AG09309 (cell line): ENCODE results near the gene STK32B.
"Not testable (repeated sequence)": the region's sequence is repeated elsewhere in the genome, so short reads cannot be mapped to it uniquely, and the experiment has no call there.

Source experiments
- DNase-seq: peaks from one replicate; pipeline ENCODE4 v3.0.0-alpha.2; 2010; ENCODE audit warnings: low read depth
- H3K4me3 ChIP-seq: 2 replicates; pipeline ENCODE4 v1.5.1; 2011; ENCODE audit warnings: mild to moderate bottlenecking, low read depth, low read length, moderate library complexity; ENCODE audit not compliant: control insufficient read depth
- TF ChIP-seq, protein P1 (sequence below): IDR thresholded peaks from 2 replicates; pipeline ENCODE4 v1.5.1; 2011; ENCODE audit warnings: mild to moderate bottlenecking, low read depth, low read length, inconsistent platforms; ENCODE audit not compliant: insufficient read depth, control insufficient read depth; ENCODE audit errors: missing control alignments

The STK32B gene

GRCh38 chr4:5052726-5053425 lies 1.6 kb downstream of the STK32B start:
- DNase-seq, result no peak
- H3K4me3 ChIP-seq, result no peak overlapping the region
- TF ChIP-seq, protein P1, sequence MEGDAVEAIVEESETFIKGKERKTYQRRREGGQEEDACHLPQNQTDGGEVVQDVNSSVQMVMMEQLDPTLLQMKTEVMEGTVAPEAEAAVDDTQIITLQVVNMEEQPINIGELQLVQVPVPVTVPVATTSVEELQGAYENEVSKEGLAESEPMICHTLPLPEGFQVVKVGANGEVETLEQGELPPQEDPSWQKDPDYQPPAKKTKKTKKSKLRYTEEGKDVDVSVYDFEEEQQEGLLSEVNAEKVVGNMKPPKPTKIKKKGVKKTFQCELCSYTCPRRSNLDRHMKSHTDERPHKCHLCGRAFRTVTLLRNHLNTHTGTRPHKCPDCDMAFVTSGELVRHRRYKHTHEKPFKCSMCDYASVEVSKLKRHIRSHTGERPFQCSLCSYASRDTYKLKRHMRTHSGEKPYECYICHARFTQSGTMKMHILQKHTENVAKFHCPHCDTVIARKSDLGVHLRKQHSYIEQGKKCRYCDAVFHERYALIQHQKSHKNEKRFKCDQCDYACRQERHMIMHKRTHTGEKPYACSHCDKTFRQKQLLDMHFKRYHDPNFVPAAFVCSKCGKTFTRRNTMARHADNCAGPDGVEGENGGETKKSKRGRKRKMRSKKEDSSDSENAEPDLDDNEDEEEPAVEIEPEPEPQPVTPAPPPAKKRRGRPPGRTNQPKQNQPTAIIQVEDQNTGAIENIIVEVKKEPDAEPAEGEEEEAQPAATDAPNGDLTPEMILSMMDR, result no peak

DNA sequence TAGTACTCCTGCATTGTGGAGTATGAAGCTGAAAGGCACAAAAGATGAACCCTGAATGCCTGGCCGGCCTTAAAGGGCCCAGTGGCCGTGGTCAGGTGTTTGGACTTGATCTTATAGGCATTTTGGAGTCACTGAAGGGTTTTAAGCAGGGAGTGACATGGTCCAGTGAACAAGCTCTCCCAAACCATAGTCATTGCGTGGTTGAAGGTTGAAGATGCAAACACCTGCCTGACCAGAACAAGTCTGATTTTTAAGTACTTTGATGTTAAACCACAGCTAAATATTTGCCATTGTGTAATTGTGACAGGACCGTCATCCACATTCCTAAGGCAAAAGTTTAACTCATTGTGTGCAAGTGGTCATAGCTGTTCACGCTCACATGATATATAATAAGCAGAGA lies 3.3 kb downstream of the STK32B start:
- no peak for DNase-seq
- H3K4me3 ChIP-seq, result no peak overlapping the region
- TF ChIP-seq, protein P1, result no peak

DNA sequence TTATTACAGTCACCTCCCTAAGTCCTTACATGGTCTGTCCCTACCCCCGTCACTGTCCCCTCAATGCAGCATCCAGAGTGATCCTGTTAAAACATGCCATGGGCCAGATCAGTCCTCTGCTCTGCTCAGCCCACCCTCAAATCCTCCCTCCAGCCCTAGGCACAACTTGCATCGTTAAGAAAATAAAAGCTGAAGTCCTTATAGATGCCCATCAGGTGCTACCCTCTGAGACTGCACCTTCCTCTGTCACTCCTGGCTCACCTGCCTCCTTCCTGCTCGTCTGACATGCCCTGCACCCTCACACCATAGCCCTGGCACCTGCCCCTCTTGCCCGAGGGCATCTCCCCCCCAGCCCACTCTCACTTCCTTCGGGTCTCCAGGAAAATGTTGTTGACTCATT lies 4.1 kb downstream of the STK32B start:
- DNase-seq, result no peak
- TF ChIP-seq, protein P1, result no peak

GRCh38 chr4:5066101-5066500 lies 14.8 kb downstream of the STK32B start:
- TF ChIP-seq, protein P1, result no peak

More for the DNA sequence above, 4.1 kb downstream of the STK32B start:
- H3K4me3 ChIP-seq, result no peak overlapping the region

DNA sequence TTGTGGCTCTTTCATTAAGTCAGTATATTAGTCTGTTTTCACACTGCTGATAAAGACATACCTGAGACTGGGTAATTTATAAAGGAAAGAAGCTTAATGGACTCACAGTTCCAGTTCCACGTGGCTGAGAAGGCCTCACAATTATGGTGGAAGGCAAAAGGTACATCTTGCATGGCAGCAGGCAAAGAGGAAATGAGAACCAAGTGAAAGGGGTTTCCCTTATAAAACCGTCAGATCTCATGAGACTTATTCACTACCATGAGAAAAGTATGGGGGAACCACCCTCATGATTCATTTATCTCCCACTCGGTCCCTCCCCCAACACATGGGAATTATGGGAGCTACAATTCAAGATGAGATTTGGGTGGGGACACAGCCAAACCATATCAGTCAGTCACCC lies 15.7 kb downstream of the STK32B start:
- not testable (repeated sequence) for DNase-seq, H3K4me3 ChIP-seq

More at GRCh38 chr4:5066101-5066500, 14.8 kb downstream of the STK32B start:
- H3K4me3 ChIP-seq, result no peak overlapping the region
- DNase-seq, result no peak

DNA sequence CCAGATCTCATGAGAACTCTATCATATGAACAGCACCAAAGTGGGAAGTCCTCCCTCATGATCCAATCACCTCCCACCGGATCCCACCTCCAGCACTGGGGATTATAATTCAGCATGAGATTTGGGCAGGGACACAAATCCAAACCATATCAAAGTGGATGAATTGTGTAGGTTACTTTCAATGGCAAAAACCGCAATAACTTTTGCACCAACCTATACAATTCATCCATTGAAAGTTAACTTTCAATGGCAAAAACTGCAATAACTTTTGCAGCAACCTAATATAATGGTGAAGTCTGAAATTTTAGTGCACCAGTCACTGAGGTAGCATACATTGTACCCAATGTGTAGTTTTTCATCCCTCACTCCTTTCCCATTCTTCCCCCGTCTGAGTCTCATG lies 16.6 kb downstream of the STK32B start:
- TF ChIP-seq, protein P1, result no peak
- no peak for DNase-seq

GRCh38 chr4:5069901-5070300 lies 18.6 kb downstream of the STK32B start:
- no peak for DNase-seq
- TF ChIP-seq, protein P1, result no peak
- H3K4me3 ChIP-seq, result no peak overlapping the region

More for the DNA sequence above, 16.6 kb downstream of the STK32B start:
- H3K4me3 ChIP-seq, result no peak overlapping the region
